GM19395 (cell line): ENCODE measurements around the gene GAGE10.
"Not testable (repeated sequence)": the region's sequence is repeated elsewhere in the genome, so short reads cannot be mapped to it uniquely, and the experiment has no call there.

ENCODE experiments used
- ATAC-seq: cut with Tn5 transposase; IDR thresholded peaks from one replicate; pipeline ENCODE4 v1.9.1; 2021; ENCODE audit warnings: mild to moderate bottlenecking, moderate library complexity; ENCODE audit not compliant: unreplicated experiment

GAGE10 gene

DNA sequence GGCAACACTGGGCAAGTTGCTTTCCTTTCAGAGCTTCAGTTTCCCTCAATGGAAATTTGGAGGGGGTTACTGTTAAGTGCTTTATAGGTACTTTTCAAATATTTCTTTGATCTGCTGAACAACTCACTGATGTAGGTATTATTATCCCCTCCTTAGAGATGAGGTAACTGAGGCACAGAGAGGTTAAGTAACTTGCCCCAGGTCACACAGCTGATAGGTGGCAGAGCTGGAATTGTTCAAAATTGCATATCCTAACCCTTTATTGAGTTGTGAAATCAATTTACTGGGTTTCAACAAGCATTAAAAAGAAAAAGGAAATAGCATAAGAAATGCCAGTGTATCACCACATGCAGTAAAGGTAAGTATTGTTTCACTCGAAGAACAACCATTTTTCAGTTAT, 27.2 kb upstream of the GAGE10 start:
- no peak for ATAC-seq

DNA sequence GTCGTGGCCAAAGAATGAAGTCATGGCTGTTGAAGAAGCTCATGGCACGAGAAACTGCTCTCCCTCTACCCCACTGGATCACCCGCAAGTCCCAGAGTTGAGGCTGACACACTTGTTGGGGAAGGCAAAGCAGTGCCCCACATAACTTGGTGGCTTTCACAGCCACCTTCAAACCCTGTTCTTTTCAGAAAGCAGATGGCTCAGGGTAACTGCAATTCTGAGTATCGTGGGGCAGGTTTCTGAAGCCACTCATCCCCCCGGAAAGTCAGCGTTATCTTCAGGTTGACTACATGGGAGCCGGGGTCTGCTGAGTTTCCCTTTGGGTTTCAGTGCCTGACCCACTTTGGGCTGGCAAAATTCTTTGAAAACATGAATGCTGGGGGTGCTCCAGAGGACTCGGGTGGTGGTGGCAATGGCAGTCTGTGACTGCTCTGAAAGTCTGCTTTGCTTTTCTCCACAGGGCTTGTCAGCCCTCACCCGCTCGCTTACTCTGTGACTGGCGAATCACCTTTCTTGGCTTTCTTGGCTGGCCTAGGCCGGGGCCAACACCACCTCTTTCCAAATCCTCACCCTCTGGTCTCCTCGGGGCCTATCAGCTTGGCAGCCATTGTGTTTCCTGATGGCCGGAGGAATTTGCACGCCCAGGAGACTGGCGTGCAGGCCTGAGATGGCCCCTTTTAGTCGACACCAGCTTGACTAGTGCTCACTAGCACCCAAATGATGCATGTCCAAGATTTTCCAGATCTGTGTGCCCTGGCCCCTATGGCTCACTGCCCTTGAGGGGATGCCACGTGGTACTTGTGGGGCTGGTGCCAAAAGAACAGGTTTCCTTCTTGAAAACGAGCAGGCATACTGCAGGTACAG, 26.5 kb upstream of the GAGE10 start:
- ATAC-seq: no peak

DNA sequence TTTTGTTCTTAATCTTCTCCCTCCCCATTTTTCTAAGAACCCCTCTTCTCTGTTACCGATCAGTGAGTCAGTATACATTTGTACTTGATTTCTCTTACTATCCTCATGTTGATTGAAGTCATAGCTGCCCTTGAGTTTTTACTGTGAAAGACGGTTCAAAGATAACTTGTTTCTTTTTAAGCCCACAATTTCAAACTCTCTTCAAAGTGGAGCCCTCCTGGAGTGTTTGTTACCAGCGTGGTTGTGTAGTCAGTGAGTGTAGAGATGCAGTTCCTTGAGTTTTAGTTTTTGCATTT, 26.0 kb upstream of the GAGE10 start:
- ATAC-seq: no peak

DNA sequence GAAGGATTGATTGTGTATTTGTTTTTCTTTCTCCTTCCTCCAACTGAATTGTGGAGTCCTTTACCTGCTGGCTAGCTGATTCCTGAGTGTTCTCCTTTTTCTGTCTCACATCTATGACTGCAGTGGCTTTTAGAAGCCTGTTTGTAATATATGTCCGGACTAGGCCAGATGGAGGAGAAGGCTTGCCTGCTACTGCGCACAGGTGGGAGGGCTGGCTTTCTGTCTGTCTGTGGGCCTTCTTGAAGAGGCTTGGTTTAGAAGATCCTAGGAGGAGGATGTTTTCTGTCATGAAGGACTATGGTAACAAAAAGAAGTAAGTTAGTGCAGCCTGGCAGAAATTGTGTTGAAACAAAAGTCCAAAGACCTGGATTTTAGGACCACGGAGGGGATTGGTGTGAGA, 25.4 kb upstream of the GAGE10 start:
- ATAC-seq: no peak

DNA sequence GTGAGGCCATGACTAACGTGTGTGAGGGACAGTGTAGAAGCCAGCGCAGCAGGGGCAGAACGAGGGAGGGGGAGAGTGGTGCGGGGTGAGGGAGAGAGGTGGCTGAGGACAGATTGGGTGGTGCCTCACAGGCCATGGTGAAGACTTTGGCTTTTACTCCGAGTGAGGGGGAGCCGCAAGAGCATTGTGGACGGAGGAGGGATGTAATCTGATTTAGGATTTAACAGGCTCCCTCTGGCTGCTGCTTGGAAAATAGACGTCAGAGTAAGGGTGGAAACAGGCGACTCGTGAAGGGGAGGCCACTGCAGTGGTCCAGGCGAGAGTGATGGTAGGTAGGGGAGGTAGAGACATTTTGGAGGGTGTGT, 20.8 kb upstream of the GAGE10 start:
- ATAC-seq: no peak

DNA sequence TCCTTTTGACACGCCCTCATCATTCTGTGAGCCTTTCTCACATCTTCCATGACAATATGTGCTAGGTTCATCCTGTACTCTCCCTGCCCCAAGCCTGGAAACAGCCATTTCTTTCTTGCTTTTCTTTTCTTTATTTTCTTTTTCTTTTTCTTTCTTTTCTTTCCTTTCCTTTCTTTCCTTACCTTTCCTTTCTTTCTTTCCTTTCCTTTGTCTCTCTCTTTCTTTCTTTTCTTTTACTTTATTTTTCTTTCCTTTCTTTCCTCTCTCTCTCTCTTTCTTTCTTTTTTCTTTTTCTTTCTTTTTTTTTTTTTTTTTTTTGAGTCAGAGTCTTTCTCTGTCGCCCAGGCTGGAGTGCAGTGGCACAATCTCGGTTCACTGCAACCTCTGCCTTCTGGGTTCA, 19.2 kb upstream of the GAGE10 start:
- no peak for ATAC-seq

DNA sequence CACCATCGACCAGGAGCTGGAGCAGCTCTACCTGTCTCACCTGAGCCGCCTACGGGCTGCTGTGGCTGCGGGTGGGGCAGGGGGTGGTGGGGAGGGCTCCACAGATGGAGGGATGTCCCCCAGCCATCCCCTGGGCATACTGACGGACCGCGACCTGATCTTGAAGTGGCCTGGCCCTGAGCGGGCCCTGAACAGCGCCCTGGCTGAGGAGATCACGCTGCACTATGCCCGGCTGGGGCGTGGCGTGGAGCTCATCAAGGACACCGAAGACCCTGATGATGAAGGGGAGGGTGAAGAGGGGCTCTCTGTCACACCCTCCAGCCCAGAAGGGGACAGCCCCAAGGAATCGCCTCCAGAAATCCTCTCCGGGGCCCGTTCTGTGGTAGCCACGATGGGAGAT, 17.3 kb upstream of the GAGE10 start:
- ATAC-seq: no peak

DNA sequence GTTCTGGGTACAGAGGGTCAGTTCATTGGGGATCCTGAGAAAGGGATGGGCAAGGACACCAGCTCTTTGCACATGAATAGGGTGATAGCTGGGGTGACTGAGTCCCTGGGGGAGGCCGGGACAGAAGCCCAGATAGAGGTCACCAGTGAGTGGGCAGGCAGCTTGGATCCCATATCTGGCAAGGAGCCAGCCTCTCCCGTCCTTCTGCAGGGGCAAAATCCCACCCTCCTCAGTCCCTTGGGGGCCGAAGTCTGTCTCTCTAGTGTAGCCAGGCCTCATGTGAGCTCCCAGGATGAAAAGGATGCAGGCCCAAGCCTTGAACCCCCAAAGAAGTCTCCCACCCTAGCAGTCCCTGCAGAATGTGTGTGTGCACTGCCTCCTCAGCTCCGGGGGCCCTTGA, 16.9 kb upstream of the GAGE10 start:
- ATAC-seq: no peak

DNA sequence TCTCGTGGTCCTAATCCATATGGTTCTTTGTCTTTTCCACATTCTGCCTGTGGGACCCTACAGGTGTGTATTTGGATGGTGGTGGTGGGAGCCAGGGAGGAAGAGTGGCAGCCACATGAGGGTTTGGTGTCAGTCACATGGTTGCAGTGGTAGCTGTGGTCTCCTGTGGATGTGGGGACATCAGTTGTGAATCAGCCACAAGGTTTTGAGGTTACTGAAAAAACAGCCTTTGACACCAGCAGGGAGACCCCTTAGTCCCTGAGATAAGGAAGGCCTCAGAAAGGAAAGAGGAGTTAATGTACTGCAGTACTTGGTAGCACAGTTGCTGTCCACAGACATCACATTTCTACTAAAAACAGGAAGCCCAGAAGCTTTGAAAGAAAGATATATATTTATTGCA, 15.8 kb upstream of the GAGE10 start:
- ATAC-seq: no peak

DNA sequence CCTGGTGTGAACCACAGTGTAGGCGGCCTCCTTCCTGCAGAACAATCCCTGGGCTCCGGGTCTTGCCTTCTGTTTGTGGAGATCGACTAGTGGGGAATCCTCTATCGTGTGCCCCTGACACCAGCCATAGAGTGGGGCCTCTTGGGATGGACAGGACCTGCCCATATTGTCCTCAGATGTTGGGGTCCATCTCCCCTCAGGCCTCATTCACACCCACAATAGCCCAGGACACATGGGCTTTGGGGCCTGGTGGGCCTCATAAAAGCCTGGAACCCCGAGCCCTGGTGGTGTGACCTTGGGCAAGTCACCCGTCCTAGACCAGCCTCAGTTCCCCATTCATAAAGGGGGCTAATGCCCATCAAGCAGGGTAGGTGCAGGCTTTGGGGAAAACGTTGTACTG, 13.2 kb upstream of the GAGE10 start:
- ATAC-seq: no peak

DNA sequence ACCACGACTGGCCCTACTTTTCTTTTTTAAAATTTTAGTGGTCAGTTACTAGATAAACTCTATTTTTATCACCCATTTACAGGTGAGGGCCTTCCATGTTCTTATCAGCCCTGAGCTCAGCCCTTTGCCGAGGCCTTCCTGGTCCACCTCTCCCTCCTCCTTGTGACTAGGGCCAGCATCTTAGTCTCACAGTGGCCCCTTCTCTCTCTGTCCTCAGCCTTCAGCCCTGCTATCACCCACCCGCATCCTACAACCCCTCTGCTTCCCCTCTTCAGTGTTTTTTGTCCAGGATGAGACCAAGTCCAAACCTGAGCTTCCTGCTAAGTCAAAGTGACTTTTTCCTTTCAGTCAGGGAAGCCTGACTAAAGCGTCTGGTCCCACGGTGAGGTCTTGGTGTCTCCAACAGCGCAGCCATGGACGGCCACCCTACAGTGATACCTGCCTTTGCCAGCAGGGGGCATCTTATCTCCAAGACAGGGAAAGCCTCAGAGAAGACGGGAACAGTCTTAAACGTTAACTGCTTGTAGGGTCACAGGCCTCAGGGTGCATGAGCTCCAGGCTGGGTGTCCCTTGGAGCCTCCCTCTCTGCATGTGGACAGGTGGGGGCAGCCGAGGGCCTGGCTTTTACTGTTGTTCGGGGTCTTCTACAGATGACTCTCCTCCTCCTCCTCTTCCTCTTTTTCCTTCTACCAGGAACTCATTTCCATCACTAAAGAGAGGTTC, 11.7 kb upstream of the GAGE10 start:
- ATAC-seq: no peak

DNA sequence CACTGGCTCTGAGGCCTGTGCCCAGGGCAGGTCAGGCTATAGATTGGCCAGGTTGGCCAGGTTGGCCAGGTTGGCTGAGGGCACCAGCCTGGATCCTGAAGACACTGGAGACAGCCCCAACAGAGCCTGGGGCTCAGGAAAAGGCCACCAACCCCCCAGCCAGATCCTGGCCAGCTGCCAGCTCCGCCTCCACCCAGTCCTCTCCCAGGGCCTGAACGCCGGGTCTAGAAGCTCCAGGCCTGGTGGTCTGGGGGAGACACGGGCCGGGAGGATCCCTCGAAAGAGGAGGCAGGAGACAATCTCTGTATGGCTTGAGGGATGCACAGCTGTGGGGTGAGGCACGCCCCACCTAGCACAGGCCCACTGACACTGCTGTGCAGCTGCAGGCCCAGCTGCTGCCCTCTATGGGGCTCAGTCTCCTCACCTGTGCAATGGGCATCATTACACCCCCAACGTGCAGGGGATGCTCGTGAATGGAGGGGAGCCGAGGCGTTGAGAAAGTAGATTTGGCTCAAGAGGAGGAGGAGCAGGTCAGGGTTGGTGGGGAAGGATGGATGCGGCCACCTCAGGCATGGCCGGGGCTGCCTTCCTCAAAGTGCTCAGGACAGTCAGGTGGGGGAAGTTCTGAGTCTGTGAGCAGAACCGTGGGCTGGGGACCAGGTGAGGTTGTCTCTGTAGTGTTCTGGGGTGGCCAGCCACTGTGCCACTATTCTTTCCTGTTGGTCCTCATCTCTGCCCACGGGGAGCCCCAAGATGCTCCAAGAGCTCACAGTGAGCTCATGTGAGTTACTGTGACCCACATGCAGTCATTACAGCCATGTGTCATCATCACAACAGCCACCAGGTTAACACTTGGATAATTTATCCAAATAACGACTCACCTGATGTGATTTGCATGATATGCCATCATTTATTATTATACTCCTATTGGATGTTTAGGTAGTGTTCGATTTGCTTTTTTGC, 10.8 kb upstream of the GAGE10 start:
- ATAC-seq: no peak

DNA sequence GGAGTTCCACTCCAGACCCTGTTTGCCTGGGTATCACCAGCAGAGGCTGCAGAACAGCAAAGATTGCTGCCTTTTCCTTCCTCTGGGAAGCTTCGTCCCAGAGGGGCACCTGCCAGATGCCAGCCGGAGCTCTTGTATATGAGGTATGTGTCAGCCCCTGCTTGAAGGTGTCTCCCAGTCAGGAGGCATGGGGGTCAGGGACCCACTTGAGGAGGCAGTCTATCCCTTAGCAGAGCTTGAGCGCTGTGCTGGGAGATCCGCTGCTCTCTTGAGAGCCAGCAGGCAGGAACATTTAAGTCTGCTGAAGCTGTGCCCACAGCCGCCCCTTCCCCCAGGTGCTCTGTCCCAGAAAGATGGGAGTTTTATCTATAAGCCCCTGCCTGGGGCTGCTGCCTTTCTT, 4.2 kb upstream of the GAGE10 start:
- ATAC-seq: not testable (repeated sequence)

DNA sequence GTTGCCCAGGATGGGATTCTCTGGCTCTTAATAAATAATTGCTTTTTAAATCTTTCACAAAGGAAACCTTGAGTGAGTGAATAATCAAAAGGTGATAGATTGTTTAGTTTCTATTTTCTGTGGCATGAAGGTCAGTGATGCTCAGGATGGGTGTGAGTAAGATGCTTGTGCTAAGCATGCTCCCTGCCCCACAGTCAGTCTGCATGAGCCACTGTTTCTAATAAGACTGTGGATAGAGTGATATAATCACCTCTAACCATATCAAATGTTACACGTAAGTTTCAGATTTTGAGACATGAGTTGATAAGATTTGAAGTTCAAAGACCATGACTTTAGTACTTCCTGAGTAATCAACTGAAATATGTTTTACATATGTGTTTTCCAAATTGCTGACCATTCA, 2.7 kb upstream of the GAGE10 start:
- ATAC-seq: no peak

DNA sequence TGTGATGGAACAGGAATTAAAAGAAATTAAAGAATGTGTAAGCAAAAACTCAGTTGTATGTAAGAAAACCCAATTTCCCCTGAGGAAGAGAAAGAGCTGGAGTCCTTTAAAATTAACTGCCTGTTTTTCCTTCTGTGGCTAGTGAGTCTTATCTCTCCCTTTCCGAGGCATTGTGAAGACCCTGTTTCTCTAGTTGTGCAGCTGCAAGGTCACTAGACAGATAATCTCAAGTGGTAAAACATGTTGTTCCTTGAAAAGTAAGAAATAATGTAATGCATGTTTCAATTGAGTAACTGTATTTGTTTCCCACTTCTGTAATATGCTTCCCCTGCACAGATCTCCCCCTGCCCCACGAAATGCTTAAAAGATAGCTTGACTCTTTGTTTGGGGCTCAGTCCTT, 4.3 kb downstream of the GAGE10 start:
- not testable (repeated sequence) for ATAC-seq

DNA sequence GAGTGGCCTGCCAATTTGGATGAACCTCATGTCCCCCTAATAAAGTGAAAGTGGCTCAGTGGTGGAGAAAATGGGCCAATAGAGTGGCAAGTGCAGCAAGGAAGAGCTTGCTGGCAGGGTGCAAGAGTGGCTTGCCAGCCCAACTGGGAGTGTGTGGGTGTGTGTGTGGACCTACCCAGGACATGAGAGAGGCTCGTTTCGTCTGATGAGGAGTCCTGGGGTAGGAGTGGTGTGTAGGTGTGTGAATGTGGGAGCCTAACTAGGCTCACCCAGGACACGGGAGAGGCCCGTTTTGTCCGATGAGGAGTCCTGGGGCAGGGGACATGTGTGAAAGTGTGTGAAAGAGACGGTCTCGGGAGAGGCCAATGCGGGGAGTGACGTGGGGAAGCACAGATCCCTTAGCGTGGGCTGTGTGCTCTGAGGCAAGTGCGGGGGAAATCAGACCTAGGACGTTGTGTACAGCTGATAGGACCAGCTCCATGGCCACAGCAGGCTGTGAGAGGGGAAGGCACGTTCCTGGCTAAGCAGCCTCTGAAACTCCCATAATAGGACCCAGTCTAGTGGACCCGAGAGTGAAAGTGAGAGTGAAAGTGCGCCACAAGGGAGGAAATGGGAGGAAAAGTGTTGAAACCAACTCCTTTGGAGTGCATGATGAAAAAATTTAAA, 5.3 kb downstream of the GAGE10 start:
- ATAC-seq: no peak

DNA sequence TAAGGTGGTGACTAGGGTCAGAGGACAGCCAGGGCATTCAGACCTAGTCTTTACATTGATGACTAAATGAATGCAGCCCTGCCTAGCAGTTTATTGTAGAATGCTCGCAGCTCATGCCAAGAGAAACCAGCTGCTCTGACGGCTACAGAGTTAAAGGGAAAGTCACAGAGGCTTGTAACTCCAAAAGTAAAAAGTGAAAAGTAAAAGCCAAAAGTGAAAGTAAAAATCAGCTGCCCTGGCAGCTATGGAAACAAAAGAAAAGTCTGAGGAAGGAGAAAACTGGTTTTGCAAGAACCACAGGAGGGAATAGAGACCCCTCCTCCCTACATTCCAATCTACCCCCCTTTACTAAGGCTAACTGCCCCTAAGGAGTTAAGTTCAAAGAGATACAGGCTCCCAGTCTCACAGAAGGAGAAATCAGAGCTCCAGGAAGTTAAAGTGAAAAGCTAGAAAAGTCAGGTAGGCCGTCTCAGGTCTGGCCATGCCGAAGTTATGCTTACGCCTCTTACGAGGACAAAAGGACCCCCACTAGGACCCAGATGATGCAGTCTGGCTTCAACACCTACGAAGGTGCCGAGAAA, 6.0 kb downstream of the GAGE10 start:
- ATAC-seq: no peak

DNA sequence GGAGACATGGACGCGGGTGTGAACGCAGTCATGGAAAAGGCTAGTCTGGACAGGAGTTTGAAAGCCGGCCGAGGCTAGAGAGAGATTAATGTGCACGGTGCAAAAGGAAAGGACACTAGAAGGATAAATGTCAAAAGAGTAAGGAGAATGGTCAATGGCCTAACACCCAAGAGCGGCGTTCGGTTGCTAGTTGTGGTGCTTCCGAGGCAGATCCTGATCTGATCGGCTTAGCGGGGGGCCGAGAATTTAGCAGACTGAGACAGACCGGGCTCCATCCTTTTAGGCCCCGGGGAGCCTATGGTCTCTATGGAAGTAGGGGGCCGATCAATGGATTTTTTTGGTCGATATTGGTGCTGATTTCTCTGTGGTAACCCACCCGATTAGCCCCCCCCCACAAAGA, 6.9 kb downstream of the GAGE10 start:
- no peak for ATAC-seq

DNA sequence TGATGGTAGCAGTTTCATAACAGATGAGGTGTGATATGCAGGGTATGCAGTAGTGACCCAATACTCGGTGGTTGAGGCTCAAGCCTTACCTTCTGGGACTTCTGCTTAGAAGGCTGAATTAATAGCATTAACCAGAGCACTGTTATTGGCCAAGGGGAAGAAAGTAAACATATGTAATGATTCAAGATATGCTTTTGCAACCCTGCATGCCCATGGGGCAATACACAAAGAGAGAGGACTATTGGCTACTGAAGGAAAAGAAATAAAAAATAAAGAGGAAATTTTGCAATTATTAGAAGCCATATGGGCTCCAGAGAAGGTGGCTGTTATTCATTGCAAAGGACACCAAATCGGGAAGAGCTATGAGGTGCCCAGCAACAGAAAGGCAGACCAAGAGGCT, 8.7 kb downstream of the GAGE10 start:
- ATAC-seq: no peak

DNA sequence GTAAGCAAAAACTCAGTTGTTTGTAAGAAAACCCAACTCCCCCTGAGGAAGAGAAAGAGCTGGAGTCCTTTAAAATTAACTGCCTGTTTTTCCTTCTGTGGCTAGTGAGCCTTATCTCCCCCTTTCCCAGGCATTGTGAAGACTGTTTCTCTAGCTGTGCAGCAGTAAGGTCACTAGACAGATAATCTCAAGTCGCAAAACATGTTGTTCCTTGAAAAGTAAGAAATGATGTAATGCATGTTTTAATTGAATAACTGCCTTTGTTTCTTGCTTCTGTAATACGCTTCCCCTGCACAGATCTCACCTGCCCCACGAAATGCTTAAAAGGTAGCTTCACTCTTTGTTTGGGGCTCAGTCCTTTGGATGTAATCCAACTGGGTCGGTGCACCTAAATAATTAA, 12.6 kb downstream of the GAGE10 start:
- ATAC-seq: no peak

DNA sequence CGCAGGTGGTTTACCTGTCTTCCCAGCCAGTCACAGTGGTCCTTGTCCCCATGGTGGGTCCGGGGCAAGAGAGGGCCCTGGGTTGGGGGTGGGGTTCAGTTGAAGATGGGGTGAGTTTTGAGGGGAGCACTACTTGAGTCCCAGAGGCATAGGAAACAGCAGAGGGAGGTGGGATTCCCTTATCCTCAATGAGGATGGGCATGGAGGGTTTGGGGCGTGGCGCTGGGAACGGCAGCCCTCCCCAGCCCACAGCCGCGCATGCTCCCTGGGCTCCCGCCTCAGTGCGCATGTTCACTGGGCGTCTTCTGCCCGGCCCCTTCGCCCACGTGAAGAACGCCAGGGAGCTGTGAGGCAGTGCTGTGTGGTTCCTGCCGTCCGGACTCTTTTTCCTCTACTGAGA, 18.3 kb downstream of the GAGE10 start, which contains the start of gene GAGE12J:
Gene GAGE12J (plus strand): TSS at position 301 of the 400 bp plus-strand sequence. CDS start 1,157 bp downstream, outside the sequence.
- ATAC-seq: not testable (repeated sequence)
